Activated CD8-positive, alpha-beta T cell treated with anti-CD3 and anti-CD28 coated beads for 36 hours (primary cell): Measurements from ENCODE around the gene TEX35. TPM values are rescaled to one million over a fixed set of nuclear protein-coding genes. Genes with fewer than 3 reads are reported as not detected.

Experiments
- ATAC-seq: fragments of 200-7000 bp; cut with Tn5 transposase; one replicate; pipeline ENCODE4 v1.10.0; 2021; ENCODE audit warnings: mild to moderate bottlenecking, moderate library complexity
- CTCF ChIA-PET: fragments of 350-600 bp; sonication (Branson Sonifier 250); formaldehyde crosslinking; loops from one replicate; lab custom pipeline; 2021; ENCODE audit warnings: antibody characterized with exemption; lab: Charles Lee
- POLR2A ChIA-PET: fragments of 350-600 bp; sonication (Branson Sonifier 250); formaldehyde crosslinking; loops from one replicate; lab custom pipeline; 2021; ENCODE audit warnings: antibody characterized with exemption; lab: Charles Lee
- DNase-seq: peaks from one replicate; pipeline ENCODE4 v3.0.0-alpha.2; 2020
- H3K27ac Mint-ChIP-seq: one replicate; pipeline ENCODE4 v1.8.0; 2021; ENCODE audit warnings: mild to moderate bottlenecking, mixed read lengths
- H3K27me3 Mint-ChIP-seq: one replicate; pipeline ENCODE4 v1.8.0; 2021; ENCODE audit warnings: mixed read lengths
- H3K36me3 Mint-ChIP-seq: one replicate; pipeline ENCODE4 v1.8.0; 2021; ENCODE audit warnings: low read depth, mixed read lengths
- H3K4me1 Mint-ChIP-seq: one replicate; pipeline ENCODE4 v1.8.0; 2021; ENCODE audit warnings: low read depth, mixed read lengths
- H3K4me3 Mint-ChIP-seq: one replicate; pipeline ENCODE4 v1.8.0; 2021; ENCODE audit warnings: mild to moderate bottlenecking, moderate library complexity, mixed read lengths
- H3K9me3 Mint-ChIP-seq: one replicate; pipeline ENCODE4 v1.8.0; 2021; ENCODE audit warnings: mixed read lengths
- CTCF ChIP-seq: fragments of 200-600 bp; IDR thresholded peaks from one replicate; pipeline ENCODE4 v1.8.0; 2022; ENCODE audit warnings: antibody characterized with exemption, mild to moderate bottlenecking
- intact Hi-C: fragments of 100-400 bp; cut with micrococcal nuclease; formaldehyde crosslinking; loops from one replicate; pipeline ENCODE4 v1.10.0; 2022
- total RNA-seq, 2 experiments: library from RNA; stranded (reverse); gene quantifications; one replicate each; pipeline ENCODE4 v1.2.3, GENCODE V29; 2021

TEX35 gene
- total RNA-seq, 2 experiments from 2014 or later: not detected

- intact Hi-C loops: no loop called here
- DNase-seq (no peak), ATAC-seq (no peak)
- H3K9me3 Mint-ChIP-seq: no peaks in the 10 kb centered on the region
- H3K4me3 Mint-ChIP-seq: no peak overlapping the region
- no peaks in the 10 kb centered on the region for H3K36me3 Mint-ChIP-seq
- no peak overlapping the region for H3K27ac Mint-ChIP-seq
- TF ChIP-seq CTCF: no peak
- POLR2A ChIA-PET: no interaction called here
- CTCF ChIA-PET: interaction anchor here (1.3 kb wide), 2 partner anchors 9 to 14 kb away, joined by 3 read pairs; no protein-coding TSS in a partner anchor
- H3K27me3 Mint-ChIP-seq: peaks cover 2% of the 10 kb centered on the region
- H3K4me1 Mint-ChIP-seq: no peaks in the 10 kb centered on the region
Observed at GRCh38 chr1:178518894-178519293, 6.0 kb downstream of the TEX35 start.

- intact Hi-C loops: no loop called here
- ChIA-PET POLR2A (no interaction called here), CTCF (interaction anchor here (0.8 to 1.2 kb wide), 3 partner anchors 20 to 481 kb away, joined by 3 to 4 read pairs (median 3); no protein-coding TSS in a partner anchor)
- DNase-seq (no peak), ATAC-seq (no peak)
- no peak for TF ChIP-seq CTCF
- Mint-ChIP-seq H3K27ac (no peak overlapping the region), H3K4me1 (no peaks in the 10 kb centered on the region), H3K36me3 (no peaks in the 10 kb centered on the region), H3K27me3 (peaks cover 2% of the 10 kb centered on the region), H3K9me3 (no peaks in the 10 kb centered on the region), H3K4me3 (no peak overlapping the region)
Observed at GRCh38 chr1:178520803-178521202, 7.9 kb downstream of the TEX35 start.

- no peak for TF ChIP-seq CTCF
- no peaks in the 10 kb centered on the region for H3K4me1 Mint-ChIP-seq
- no peak overlapping the region for H3K27ac Mint-ChIP-seq
- no peaks in the 10 kb centered on the region for H3K9me3 Mint-ChIP-seq
- intact Hi-C loops: no loop called here
- no peaks in the 10 kb centered on the region for H3K36me3 Mint-ChIP-seq
- peaks cover 2% of the 10 kb centered on the region for H3K27me3 Mint-ChIP-seq
- H3K4me3 Mint-ChIP-seq: no peak overlapping the region
- CTCF ChIA-PET: no interaction called here
- POLR2A ChIA-PET: no interaction called here
- DNase-seq (no peak), ATAC-seq (no peak)
Observed at GRCh38 chr1:178521241-178521640, 8.3 kb downstream of the TEX35 start.

- no peak overlapping the region for H3K27ac Mint-ChIP-seq
- CTCF ChIA-PET: interaction anchor here (0.8 to 3.1 kb wide), 6 partner anchors 8 to 476 kb away, joined by 3 to 11 read pairs (median 4); no protein-coding TSS in a partner anchor
- H3K4me1 Mint-ChIP-seq: no peaks in the 10 kb centered on the region
- no peaks in the 10 kb centered on the region for H3K9me3 Mint-ChIP-seq
- DNase-seq: no peak
- POLR2A ChIA-PET: interaction anchor here (0.8 kb wide), 1 partner anchor 475 kb away, joined by 3 read pairs; no protein-coding TSS in a partner anchor
- H3K27me3 Mint-ChIP-seq: no peaks in the 10 kb centered on the region
- no peaks in the 10 kb centered on the region for H3K36me3 Mint-ChIP-seq
- no peak for ATAC-seq
- no peak overlapping the region for H3K4me3 Mint-ChIP-seq
- TF ChIP-seq CTCF: no peak
- intact Hi-C loops: no loop called here
Observed at GRCh38 chr1:178527117-178527516, 14.2 kb downstream of the TEX35 start.

- ChIA-PET POLR2A (interaction anchor here (0.7 kb wide), 1 partner anchor 14 kb away, joined by 3 read pairs; no protein-coding TSS in a partner anchor), CTCF (interaction anchor here (0.9 to 3.1 kb wide), 6 partner anchors 10 to 474 kb away, joined by 3 to 11 read pairs (median 4); no protein-coding TSS in a partner anchor)
- Mint-ChIP-seq H3K4me1 (no peaks in the 10 kb centered on the region), H3K36me3 (no peaks in the 10 kb centered on the region), H3K27me3 (no peaks in the 10 kb centered on the region), H3K27ac (no peak overlapping the region), H3K9me3 (no peaks in the 10 kb centered on the region), H3K4me3 (no peak overlapping the region)
- no peak for TF ChIP-seq CTCF
- DNase-seq (no peak), ATAC-seq (no peak)
- intact Hi-C loops: no loop called here
Observed at GRCh38 chr1:178528228-178528952, 15.5 kb downstream of the TEX35 start.
